ENCODE measurements around the gene COG3.

Gene COG3

GRCh38 chr13:45534604-45535003 lies 69.9 kb downstream of the COG3 start:
- Histone ChIP-seq H3K4me1 (ENCODE audit: insufficient read depth, poor library complexity, severe bottlenecking) (peaks cover 1% of the 10 kb centered on the region), H3K36me3 (ENCODE audit: low read depth) (peaks cover 68% of the 10 kb centered on the region), H3K9me3 (ENCODE audit: severe bottlenecking) (no peaks in the 10 kb centered on the region), H3K27ac (ENCODE audit: poor library complexity, severe bottlenecking) (no peak overlapping the region), H3K4me3 (ENCODE audit: severe bottlenecking) (no peak overlapping the region), H3K27me3 (ENCODE audit: insufficient read depth, poor library complexity, severe bottlenecking) (no peaks in the 10 kb centered on the region)
- TF ChIP-seq CTCF (IDR thresholded peaks at IDR 0.05; ENCODE audit: poor library complexity, severe bottlenecking), result no peak
- DNase-seq (ENCODE audit: low spot score), result no peak
- ATAC-seq (ENCODE audit: low read depth), result no peak

- Histone ChIP-seq H3K36me3 (ENCODE audit: low read depth) (peaks cover 51% of the 10 kb centered on the region), H3K4me1 (ENCODE audit: insufficient read depth, poor library complexity, severe bottlenecking) (no peaks in the 10 kb centered on the region), H3K9me3 (ENCODE audit: severe bottlenecking) (no peaks in the 10 kb centered on the region), H3K27ac (ENCODE audit: poor library complexity, severe bottlenecking) (no peak overlapping the region), H3K4me3 (ENCODE audit: severe bottlenecking) (no peak overlapping the region), H3K27me3 (ENCODE audit: insufficient read depth, poor library complexity, severe bottlenecking) (no peaks in the 10 kb centered on the region)
- no peak for TF ChIP-seq CTCF (IDR thresholded peaks at IDR 0.05; ENCODE audit: poor library complexity, severe bottlenecking)
- ATAC-seq (ENCODE audit: low read depth), result no peak
- DNase-seq (ENCODE audit: low spot score), result no peak
These were observed 71.5 kb downstream of the COG3 start for GRCh38 chr13:45536224-45536623.

GRCh38 chr13:45537516-45537915 lies 72.8 kb downstream of the COG3 start:
- Histone ChIP-seq H3K4me1 (ENCODE audit: insufficient read depth, poor library complexity, severe bottlenecking) (no peaks in the 10 kb centered on the region), H3K4me3 (ENCODE audit: severe bottlenecking) (no peak overlapping the region), H3K27ac (ENCODE audit: poor library complexity, severe bottlenecking) (no peak overlapping the region), H3K27me3 (ENCODE audit: insufficient read depth, poor library complexity, severe bottlenecking) (no peaks in the 10 kb centered on the region), H3K36me3 (ENCODE audit: low read depth) (peaks cover 43% of the 10 kb centered on the region), H3K9me3 (ENCODE audit: severe bottlenecking) (no peaks in the 10 kb centered on the region)
- TF ChIP-seq CTCF (IDR thresholded peaks at IDR 0.05; ENCODE audit: poor library complexity, severe bottlenecking), result no peak
- ATAC-seq (ENCODE audit: low read depth) (no peak), DNase-seq (ENCODE audit: low spot score) (no peak)

GRCh38 chr13:45538382-45538781 lies 73.6 kb downstream of the COG3 start:
- H3K9me3 ChIP-seq (ENCODE audit: severe bottlenecking), result no peaks in the 10 kb centered on the region
- H3K36me3 ChIP-seq (ENCODE audit: low read depth), result peaks cover 36% of the 10 kb centered on the region
- H3K4me1 ChIP-seq (ENCODE audit: insufficient read depth, poor library complexity, severe bottlenecking), result no peaks in the 10 kb centered on the region
- no peak overlapping the region for H3K4me3 ChIP-seq (ENCODE audit: severe bottlenecking)
- no peak for DNase-seq (ENCODE audit: low spot score)
- TF ChIP-seq CTCF (IDR thresholded peaks at IDR 0.05; ENCODE audit: poor library complexity, severe bottlenecking), result no peak
- no peaks in the 10 kb centered on the region for H3K27me3 ChIP-seq (ENCODE audit: insufficient read depth, poor library complexity, severe bottlenecking)
- no peak overlapping the region for H3K27ac ChIP-seq (ENCODE audit: poor library complexity, severe bottlenecking)
- peak; percentile 18; the same call in 1 of the 3 replicates for ATAC-seq (ENCODE audit: low read depth)

GRCh38 chr13:45540195-45540594 lies 75.5 kb downstream of the COG3 start:
- TF ChIP-seq CTCF (IDR thresholded peaks at IDR 0.05; ENCODE audit: poor library complexity, severe bottlenecking), result no peak
- no peak for ATAC-seq (ENCODE audit: low read depth)
- H3K27me3 ChIP-seq (ENCODE audit: insufficient read depth, poor library complexity, severe bottlenecking), result no peaks in the 10 kb centered on the region
- no peaks in the 10 kb centered on the region for H3K9me3 ChIP-seq (ENCODE audit: severe bottlenecking)
- no peaks in the 10 kb centered on the region for H3K4me1 ChIP-seq (ENCODE audit: insufficient read depth, poor library complexity, severe bottlenecking)
- H3K4me3 ChIP-seq (ENCODE audit: severe bottlenecking), result no peak overlapping the region
- H3K36me3 ChIP-seq (ENCODE audit: low read depth), result peaks cover 18% of the 10 kb centered on the region
- H3K27ac ChIP-seq (ENCODE audit: poor library complexity, severe bottlenecking), result no peak overlapping the region
- no peak for DNase-seq (ENCODE audit: low spot score)
